Tibial nerve (tissue), 4 donors: Measurements from ENCODE around the gene ELAVL1. TPM values are rescaled to one million over a fixed set of nuclear protein-coding genes. Genes with fewer than 3 reads are reported as not detected.

ENCODE experiments used
- DNase-seq, 2 donors: peaks; one replicate each; pipeline ENCODE4 v3.0.0-alpha.2; 2019; ENCODE audit warnings: low spot score in 2 of 2
- H3K27ac ChIP-seq, 4 donors: fragments of 200-600 bp; sonication (generic) in 3 of 4; one replicate each; pipeline ENCODE4 v1.5.1; 2017 to 2019; ENCODE audit warnings: mild to moderate bottlenecking in 1 of 4
- H3K27me3 ChIP-seq, 2 donors: fragments of 200-600 bp; sonication (generic) in 1 of 2; one replicate each; pipeline versions ENCODE4 v1.5.1 to v1.6.0; 2017 to 2019
- H3K36me3 ChIP-seq, 3 donors: fragments of 200-600 bp; sonication (generic); one replicate each; pipeline ENCODE4 v1.5.1; 2018 to 2019
- H3K4me1 ChIP-seq, 4 donors: fragments of 200-600 bp; sonication (generic) in 3 of 4; one replicate each; pipeline ENCODE4 v1.5.1; 2017 to 2019
- H3K4me3 ChIP-seq, 4 donors: fragments of 200-600 bp; sonication (generic) in 3 of 4; one replicate each; pipeline ENCODE4 v1.5.1; 2017 to 2019; ENCODE audit warnings: mild to moderate bottlenecking in 1 of 4, moderate library complexity in 1 of 4
- H3K9me3 ChIP-seq, 4 donors: fragments of 200-600 bp; sonication (generic) in 3 of 4; one replicate each; pipeline ENCODE4 v1.5.1; 2017 to 2019
- CTCF ChIP-seq, 5 experiments: fragments of 200-600 bp in 3 of 5; fragments of 450-650 bp in 2 of 5; sonication (generic) in 3 of 5; IDR thresholded peaks; one replicate each; pipeline ENCODE4 v1.5.1; 2016 to 2019; ENCODE audit warnings: antibody characterized with exemption in 5 of 5, mild to moderate bottlenecking in 3 of 5, moderate library complexity in 2 of 5
- EP300 ChIP-seq, 2 donors: sonication (generic); formaldehyde crosslinking; IDR thresholded peaks; one replicate each; pipeline ENCODE4 v1.6.1; 2017; ENCODE audit warnings: antibody characterized with exemption in 2 of 2, mild to moderate bottlenecking in 1 of 2
- POLR2A ChIP-seq, 2 donors: fragments of 450-650 bp; IDR thresholded peaks; one replicate each; pipeline ENCODE4 v1.6.1; 2017; ENCODE audit warnings: antibody characterized with exemption in 2 of 2, mild to moderate bottlenecking in 2 of 2, moderate library complexity in 2 of 2
- WGBS, 2 donors: methylation state at CpG; one replicate each; pipeline ENCODE4 v1.1.5; 2018; 5-methylcytosine and 5-hydroxymethylcytosine counted together
- total RNA-seq, 4 donors: library from RNA; depleted of rRNA; stranded (reverse); fragments of >200 nt; gene quantifications; one replicate each; pipeline ENCODE4 v1.1.0, GENCODE V29; 2016

Gene ELAVL1
- total RNA-seq, 4 donors from 2014 or later = 25.8 to 36.4 (median 27.7) TPM

GRCh38 chr19:7992575-7992974 is 12.9 kb downstream of the ELAVL1 start:
- peaks cover 0 to 66% (median 8%) of the 10 kb centered on the region in 4 donors for H3K4me1 ChIP-seq
- TF ChIP-seq CTCF (IDR thresholded peaks at IDR 0.05) = no peak
- no peak for TF ChIP-seq EP300 (IDR thresholded peaks at IDR 0.05)
- TF ChIP-seq POLR2A (IDR thresholded peaks at IDR 0.05) = no peak
- 73 to 82% methylated on average over 10 of the region's 10 CpGs for WGBS, 2 donors

GRCh38 chr19:7989071-7989575 is 16.3 kb downstream of the ELAVL1 start:
- 79 to 89% methylated on average over 12 of the region's 12 CpGs for WGBS, 2 donors
- Histone ChIP-seq H3K9me3 (no peaks in the 10 kb centered on the region), H3K27me3 (no peaks in the 10 kb centered on the region), H3K27ac (peak overlapping the region in 3 of 4 donors; percentile 5 to 67 (median 65)), H3K4me3 (no peak overlapping the region), H3K4me1 (peaks cover 0 to 82% (median 21%) of the 10 kb centered on the region in 4 donors), H3K36me3 (peaks cover 0 to 68% (median 11%) of the 10 kb centered on the region in 3 donors)
- TF ChIP-seq EP300 (IDR thresholded peaks at IDR 0.05) = no peak
- TF ChIP-seq POLR2A (IDR thresholded peaks at IDR 0.05) = no peak
- no peak for TF ChIP-seq CTCF (IDR thresholded peaks at IDR 0.05)
- DNase-seq = no peak

More at GRCh38 chr19:7992575-7992974, 12.9 kb downstream of the ELAVL1 start:
- DNase-seq = no peak
- Histone ChIP-seq H3K4me3 (no peak overlapping the region), H3K9me3 (no peaks in the 10 kb centered on the region), H3K27ac (peak overlapping the region in 1 of 4 donors; percentile 77), H3K27me3 (no peaks in the 10 kb centered on the region), H3K36me3 (peaks cover 0 to 47% (median 11%) of the 10 kb centered on the region in 3 donors)

- H3K9me3 ChIP-seq = no peaks in the 10 kb centered on the region
- H3K4me1 ChIP-seq = peaks cover 0 to 81% (median 21%) of the 10 kb centered on the region in 4 donors
- peak overlapping the region in 3 of 4 donors; percentile 9 to 67 (median 65) for H3K27ac ChIP-seq
- no peak for DNase-seq
- WGBS, 2 donors = 70 to 73% methylated on average over 5 of the region's 5 CpGs
- H3K4me3 ChIP-seq = no peak overlapping the region
- peaks cover 0 to 76% (median 11%) of the 10 kb centered on the region in 3 donors for H3K36me3 ChIP-seq
- TF ChIP-seq CTCF (IDR thresholded peaks at IDR 0.05) = no peak
- TF ChIP-seq POLR2A (IDR thresholded peaks at IDR 0.05) = no peak
- TF ChIP-seq EP300 (IDR thresholded peaks at IDR 0.05) = no peak
- no peaks in the 10 kb centered on the region for H3K27me3 ChIP-seq
Observed at GRCh38 chr19:7988307-7988706, 17.1 kb downstream of the ELAVL1 start.

GRCh38 chr19:7987114-7987768 is 18.2 kb downstream of the ELAVL1 start:
- Histone ChIP-seq H3K4me3 (no peak overlapping the region), H3K9me3 (no peaks in the 10 kb centered on the region), H3K27me3 (no peaks in the 10 kb centered on the region), H3K4me1 (peaks cover 0 to 71% (median 20%) of the 10 kb centered on the region in 4 donors), H3K27ac (peak overlapping the region in 3 of 4 donors; percentile 22 to 65 (median 29)), H3K36me3 (peaks cover 3 to 87% (median 11%) of the 10 kb centered on the region in 3 donors)
- 62 to 69% methylated on average over 16 to 17 of the region's 17 CpGs for WGBS, 2 donors
- TF ChIP-seq CTCF (IDR thresholded peaks at IDR 0.05) = no peak
- TF ChIP-seq POLR2A (IDR thresholded peaks at IDR 0.05) = no peak
- TF ChIP-seq EP300 (IDR thresholded peaks at IDR 0.05) = no peak
- no peak for DNase-seq
